K562 (cell line): ENCODE measurements around the gene TRIO. TPM values are rescaled to one million over a fixed set of nuclear protein-coding genes. Genes with fewer than 3 reads are reported as not detected.

Experiments used
- ARID1B ChIP-seq: fragments of 450-650 bp; IDR thresholded peaks from 2 replicates; pipeline ENCODE4 v1.6.1; 2016; ENCODE audit warnings: antibody characterized with exemption, mild to moderate bottlenecking, inconsistent platforms
- CBFA2T2 ChIP-seq: fragments of 450-650 bp; conservative IDR thresholded peaks from 2 replicates; pipeline ENCODE4 v1.6.1; 2017; ENCODE audit warnings: mild to moderate bottlenecking
- CBFA2T3 ChIP-seq: fragments of 450-650 bp; IDR thresholded peaks from 2 replicates; pipeline ENCODE4 v1.6.1; 2017
- CTCF ChIP-seq, 3 experiments: IDR thresholded peaks in 2 of 3; conservative IDR thresholded peaks in 1 of 3; 2 replicates each; pipeline ENCODE4 v1.5.1; 2011 to 2012; ENCODE audit warnings: low read length in 3 of 3, mild to moderate bottlenecking in 3 of 3, control low read depth in 2 of 3, improper control_type of control experiment in 1 of 3, inconsistent platforms in 1 of 3, low read depth in 1 of 3, mixed read lengths in 1 of 3, moderate library complexity in 1 of 3; ENCODE audit not compliant: insufficient read depth in 2 of 3
- ELK1 ChIP-seq: sonication (generic); formaldehyde crosslinking; IDR thresholded peaks from 2 replicates; pipeline ENCODE4 v1.8.1; 2022; ENCODE audit warnings: missing genetic modification reagents
- FOSL1 ChIP-seq: fragments of 200-800 bp; sonication (Bioruptor generic); conservative IDR thresholded peaks from 2 replicates; pipeline ENCODE4 v1.6.1; 2016; ENCODE audit warnings: missing genetic modification characterization, missing compliant biosample characterization
- GATA2 ChIP-seq: sonication (generic); formaldehyde crosslinking; IDR thresholded peaks from 2 replicates; pipeline ENCODE4 v1.4.0; 2020; ENCODE audit warnings: mild to moderate bottlenecking, missing genetic modification reagents
- KDM1A ChIP-seq, 2 experiments: fragments of 450-650 bp; IDR thresholded peaks; 2 replicates each; pipeline ENCODE4 v1.6.1; 2016; ENCODE audit warnings: mild to moderate bottlenecking in 2 of 2
- KHSRP ChIP-seq: fragments of 450-650 bp; IDR thresholded peaks from 2 replicates; pipeline ENCODE4 v1.6.1; 2017
- MAFK ChIP-seq: IDR thresholded peaks from 2 replicates; pipeline ENCODE4 v1.6.1; 2011; ENCODE audit warnings: low read length, improper control_type of control experiment
- MAZ ChIP-seq, 2 experiments: fragments of 450-650 bp in 1 of 2; sonication (generic) in 1 of 2; formaldehyde crosslinking; IDR thresholded peaks in 1 of 2; conservative IDR thresholded peaks in 1 of 2; 2 replicates each; pipeline versions ENCODE4 v1.4.0 to v1.5.0; 2020; ENCODE audit warnings: mild to moderate bottlenecking in 1 of 2, missing genetic modification reagents in 1 of 2
- MEIS2 ChIP-seq: fragments of 450-650 bp; IDR thresholded peaks from 2 replicates; pipeline ENCODE4 v1.6.1; 2014; ENCODE audit warnings: mild to moderate bottlenecking; ENCODE audit not compliant: partially characterized antibody
- RCOR1 ChIP-seq, 2 experiments: IDR thresholded peaks; 2 replicates each; pipeline ENCODE4 v1.6.1; 2012; ENCODE audit warnings: low read depth in 2 of 2, low read length in 2 of 2, borderline replicate concordance in 1 of 2, improper control_type of control experiment in 1 of 2
- SAFB ChIP-seq: fragments of 200-400 bp; formaldehyde crosslinking; IDR thresholded peaks from 2 replicates; pipeline ENCODE4 v1.6.1; 2017; ENCODE audit warnings: low read depth, low read length, borderline replicate concordance
- SMARCA4 ChIP-seq: fragments of 450-650 bp; IDR thresholded peaks from 2 replicates; pipeline ENCODE4 v1.6.1; 2016
- SMARCC2 ChIP-seq: fragments of 450-650 bp; IDR thresholded peaks from 2 replicates; pipeline ENCODE4 v1.6.1; 2017; ENCODE audit warnings: antibody characterized with exemption, moderate library complexity, mild to moderate bottlenecking, low read depth
- TAL1 ChIP-seq: fragments of 450-650 bp; IDR thresholded peaks from 2 replicates; pipeline ENCODE4 v1.6.1; 2016; ENCODE audit warnings: mild to moderate bottlenecking
- TCF3 ChIP-seq: sonication (generic); formaldehyde crosslinking; IDR thresholded peaks from 2 replicates; pipeline ENCODE4 v1.4.0; 2020; ENCODE audit warnings: mild to moderate bottlenecking, missing genetic modification reagents
- ZNF140 ChIP-seq: fragments of 250-450 bp; sonication (Bioruptor Pico); IDR thresholded peaks from 2 replicates; pipeline ENCODE4 v1.8.0; 2021; ENCODE audit warnings: moderate library complexity, mild to moderate bottlenecking, inconsistent platforms
- ZNF639 ChIP-seq, 2 experiments: fragments of 200-800 bp in 1 of 2; sonication (Bioruptor generic) in 1 of 2; sonication (generic) in 1 of 2; formaldehyde crosslinking in 1 of 2; IDR thresholded peaks in 1 of 2; conservative IDR thresholded peaks in 1 of 2; 2 replicates each; pipeline versions ENCODE4 v1.5.0 to v1.6.1; 2016 to 2020; ENCODE audit warnings: missing compliant biosample characterization in 1 of 2, missing genetic modification characterization in 1 of 2, missing genetic modification reagents in 1 of 2
- polyA plus RNA-seq, 8 experiments: library from polyadenylated mRNA; depleted of rRNA in 4 of 8; stranded (reverse) in 5 of 8; unstranded in 3 of 8; fragments of >200 nt; fragmentation: Nextera tagmentation in 2 of 8; fragmentation: Illumina TruSeq in 1 of 8; extraction: Ambion mirVana in 2 of 8; extraction: Trizol in 1 of 8; gene quantifications; 2 replicates each; pipeline versions ENCODE4 v1.2.1 to v1.2.3, GENCODE V29; 2011 to 2014; ENCODE audit warnings: inconsistent platforms in 1 of 8, missing spikeins in 1 of 8
- total RNA-seq, 7 experiments: library from RNA; depleted of rRNA in 6 of 7; stranded (reverse); fragments of >200 nt in 6 of 7; fragmentation: Illumina TruSeq in 2 of 7; extraction: Trizol in 2 of 7; gene quantifications; 2 replicates each; pipeline versions ENCODE4 v1.2.1 to v1.2.3, GENCODE V29; 2011 to 2021; ENCODE audit warnings: low replicate concordance in 1 of 7

The TRIO gene
- total and polyA plus RNA-seq, 9 of the 15 experiments (the other 6 are each of a cell fraction or from before 2014, with no cell fraction given): 0.24 to 5.0 (median 1.1) TPM

- TF ChIP-seq ZNF639 (CRISPR knock-in tag; conservative IDR thresholded peaks at IDR 0.05 in 1 of 2, IDR thresholded peaks at IDR 0.05 in 1 of 2): peak in 1 of 2 experiments; percentile 49; a peak in 1 of 4 replicates
- TF ChIP-seq SAFB: no peak
- TF ChIP-seq CBFA2T3: peak; percentile 93
- peak; percentile 36; the same call in 1 of the 2 replicates for TF ChIP-seq GATA2 (CRISPR knock-in tag)
- TF ChIP-seq MAZ (CRISPR knock-in tag; conservative IDR thresholded peaks at IDR 0.05 in 1 of 2, IDR thresholded peaks at IDR 0.05 in 1 of 2): 0 out of 4 replicates have a peak, but pooled peaks of 1 of the 2 experiments have one; percentile 42
- peak; percentile 89 for TF ChIP-seq CBFA2T2
- peak; percentile 53 for TF ChIP-seq FOSL1 (tag)
- peak; percentile 76 for TF ChIP-seq MEIS2
- TF ChIP-seq ZNF140: no peak
- peak; percentile 29 to 47 (median 37); a peak in 5 of 6 replicates for TF ChIP-seq CTCF (IDR thresholded peaks at IDR 0.05 in 2 of 3, conservative IDR thresholded peaks at IDR 0.05 in 1 of 3; ENCODE audit: insufficient read depth in 2 of 3, low read depth in 1 of 3, low read length in 3 of 3)
- peak in 1 of 2 experiments; percentile 86; a peak in 2 of 4 replicates for TF ChIP-seq RCOR1 (IDR thresholded peaks at IDR 0.05; ENCODE audit: borderline replicate concordance in 1 of 2, low read depth in 2 of 2, low read length in 2 of 2)
- TF ChIP-seq SMARCC2: peak; percentile 77
- TF ChIP-seq SMARCA4: peak; percentile 89
- TF ChIP-seq TAL1: peak; percentile 92
- TF ChIP-seq KHSRP: no peak
- no peak for TF ChIP-seq MAFK
- TF ChIP-seq TCF3 (CRISPR knock-in tag): peak; percentile 91
- TF ChIP-seq ELK1 (CRISPR knock-in tag): no peak
- TF ChIP-seq KDM1A (IDR thresholded peaks at IDR 0.05): peak; percentile 22 to 43; a peak in 1 of 4 replicates
- peak; percentile 94 for TF ChIP-seq ARID1B
Observed at GRCh38 chr5:14326035-14326903, 183.1 kb downstream of the TRIO start (continued).
